ENCODE results near the gene RANBP17.

RANBP17 gene

GRCh38 chr5:170986598-170986997 lies 124.8 kb downstream of the RANBP17 start:
- TF ChIP-seq, protein P1, sequence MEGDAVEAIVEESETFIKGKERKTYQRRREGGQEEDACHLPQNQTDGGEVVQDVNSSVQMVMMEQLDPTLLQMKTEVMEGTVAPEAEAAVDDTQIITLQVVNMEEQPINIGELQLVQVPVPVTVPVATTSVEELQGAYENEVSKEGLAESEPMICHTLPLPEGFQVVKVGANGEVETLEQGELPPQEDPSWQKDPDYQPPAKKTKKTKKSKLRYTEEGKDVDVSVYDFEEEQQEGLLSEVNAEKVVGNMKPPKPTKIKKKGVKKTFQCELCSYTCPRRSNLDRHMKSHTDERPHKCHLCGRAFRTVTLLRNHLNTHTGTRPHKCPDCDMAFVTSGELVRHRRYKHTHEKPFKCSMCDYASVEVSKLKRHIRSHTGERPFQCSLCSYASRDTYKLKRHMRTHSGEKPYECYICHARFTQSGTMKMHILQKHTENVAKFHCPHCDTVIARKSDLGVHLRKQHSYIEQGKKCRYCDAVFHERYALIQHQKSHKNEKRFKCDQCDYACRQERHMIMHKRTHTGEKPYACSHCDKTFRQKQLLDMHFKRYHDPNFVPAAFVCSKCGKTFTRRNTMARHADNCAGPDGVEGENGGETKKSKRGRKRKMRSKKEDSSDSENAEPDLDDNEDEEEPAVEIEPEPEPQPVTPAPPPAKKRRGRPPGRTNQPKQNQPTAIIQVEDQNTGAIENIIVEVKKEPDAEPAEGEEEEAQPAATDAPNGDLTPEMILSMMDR (IDR thresholded peaks at IDR 0.05; ENCODE audit: insufficient read depth, missing control alignments), result peak; percentile 52

GRCh38 chr5:170993476-170993875 lies 131.7 kb downstream of the RANBP17 start:
- no peak for DNase-seq (ENCODE audit: insufficient read length, low spot score)
- FAIRE-seq, result no peak
- TF ChIP-seq, protein P1 (IDR thresholded peaks at IDR 0.05; ENCODE audit: insufficient read depth, missing control alignments), result no peak

More at GRCh38 chr5:170986598-170986997, 124.8 kb downstream of the RANBP17 start:
- DNase-seq (ENCODE audit: insufficient read length, low spot score) (no peak), FAIRE-seq (no peak)

DNA sequence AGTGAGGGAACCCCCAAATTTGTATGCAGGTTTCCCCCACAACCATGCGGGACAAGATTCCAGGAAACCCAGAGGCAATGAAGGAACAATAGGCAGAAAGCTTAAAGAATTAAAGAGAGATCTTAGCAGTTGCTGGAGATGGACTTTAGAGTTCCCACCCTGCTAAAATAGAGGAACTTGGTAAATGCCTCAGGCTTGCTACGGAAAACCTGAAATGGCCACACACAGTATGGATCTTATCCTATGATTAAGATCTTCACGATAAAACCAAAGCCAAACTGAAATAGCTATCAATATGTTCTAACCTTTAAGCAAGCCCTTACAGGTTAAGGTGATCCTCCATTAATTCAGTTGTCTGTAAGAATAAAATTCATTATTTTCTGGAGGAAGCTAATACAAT lies 148.3 kb downstream of the RANBP17 start:
- DNase-seq (ENCODE audit: insufficient read length, low spot score), result no peak
- no peak for FAIRE-seq
- TF ChIP-seq, protein P1 (IDR thresholded peaks at IDR 0.05; ENCODE audit: insufficient read depth, missing control alignments), result no peak

- DNase-seq (ENCODE audit: insufficient read length, low spot score) (no peak), FAIRE-seq (no peak)
- TF ChIP-seq, protein P1 (IDR thresholded peaks at IDR 0.05; ENCODE audit: insufficient read depth, missing control alignments), result no peak
These were observed 149.0 kb downstream of the RANBP17 start for GRCh38 chr5:171010816-171011215.

- TF ChIP-seq, protein P1 (IDR thresholded peaks at IDR 0.05; ENCODE audit: insufficient read depth, missing control alignments), result no peak
- DNase-seq (ENCODE audit: insufficient read length, low spot score) (no peak), FAIRE-seq (no peak)
These were observed 161.7 kb downstream of the RANBP17 start for GRCh38 chr5:171023508-171023907.

DNA sequence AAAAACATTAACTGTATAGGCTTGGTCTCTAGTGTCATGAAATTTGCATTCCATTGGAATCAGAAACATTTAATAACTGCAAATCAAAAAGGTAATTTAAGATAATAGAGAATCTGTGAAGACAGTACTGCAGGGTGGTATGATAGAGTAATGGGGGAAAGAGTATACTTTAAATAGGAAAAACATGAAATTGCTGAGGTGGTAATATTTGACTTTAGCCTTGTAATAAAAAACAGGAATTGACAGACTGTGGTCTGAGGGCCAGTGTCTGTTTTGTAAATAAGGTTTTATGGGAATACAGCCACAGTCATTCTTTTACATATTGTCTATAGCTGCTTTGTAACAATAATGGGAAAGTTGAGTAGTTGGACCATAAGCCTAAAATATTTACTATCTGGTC lies 162.3 kb downstream of the RANBP17 start:
- TF ChIP-seq, protein P1 (IDR thresholded peaks at IDR 0.05; ENCODE audit: insufficient read depth, missing control alignments), result no peak
- no peak for DNase-seq (ENCODE audit: insufficient read length, low spot score)
- FAIRE-seq, result no peak

DNA sequence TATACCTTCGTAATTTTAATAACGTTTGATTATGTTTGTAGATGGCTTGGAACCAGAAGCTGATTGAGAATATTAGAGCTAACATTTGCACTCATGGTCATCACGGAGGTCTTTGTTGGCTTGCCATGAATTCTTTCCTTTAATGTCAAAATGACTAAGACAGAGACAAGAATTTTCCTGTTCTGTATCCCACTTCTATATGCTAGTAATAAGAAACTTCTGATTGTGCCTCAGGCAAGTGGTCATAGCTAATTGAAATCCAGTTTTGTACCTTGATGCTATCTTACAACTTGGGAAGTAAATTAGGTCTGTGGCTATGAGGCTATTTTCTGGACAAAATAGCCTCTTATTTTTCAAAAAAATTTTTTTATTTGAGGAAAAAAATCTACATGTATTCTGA lies 167.6 kb downstream of the RANBP17 start:
- no peak for DNase-seq (ENCODE audit: insufficient read length, low spot score)
- TF ChIP-seq, protein P1 (IDR thresholded peaks at IDR 0.05; ENCODE audit: insufficient read depth, missing control alignments), result no peak
- FAIRE-seq, result no peak
